Activated CD8-positive, alpha-beta T cell treated with anti-CD3 and anti-CD28 coated beads, Interleukin-2, amount 10 ng/mL, durations not matched to agents 7 days and 5 days (primary cell): ENCODE data around the gene EVA1A. TPM values are rescaled to one million over a fixed set of nuclear protein-coding genes. Genes with fewer than 3 reads are reported as not detected.
A peak's percentile ranks its signal among the peaks of the same experiment; 100 is the strongest.

Source experiments
- ATAC-seq: fragments of 150-1000 bp; cut with Tn5 transposase; one replicate; pipeline ENCODE4 v1.10.0; 2021; ENCODE audit warnings: moderate library complexity
- CTCF ChIA-PET: fragments of 350-600 bp; sonication (Branson Sonifier 250); formaldehyde crosslinking; loops from one replicate; lab custom pipeline; 2021; ENCODE audit warnings: antibody characterized with exemption; lab: Charles Lee
- POLR2A ChIA-PET: fragments of 350-600 bp; sonication (Branson Sonifier 250); formaldehyde crosslinking; loops from one replicate; lab custom pipeline; 2021; ENCODE audit warnings: antibody characterized with exemption; lab: Charles Lee
- DNase-seq: peaks from one replicate; pipeline ENCODE4 v3.0.0-alpha.2; 2020
- H3K27ac Mint-ChIP-seq: one replicate; pipeline ENCODE4 v1.8.0; 2021; ENCODE audit warnings: mild to moderate bottlenecking, mixed read lengths
- H3K27me3 Mint-ChIP-seq: one replicate; pipeline ENCODE4 v1.8.0; 2021; ENCODE audit warnings: low read depth, mixed read lengths
- H3K36me3 Mint-ChIP-seq: one replicate; pipeline ENCODE4 v1.8.0; 2021; ENCODE audit warnings: low read depth, mixed read lengths
- H3K4me1 Mint-ChIP-seq: one replicate; pipeline ENCODE4 v1.8.0; 2021; ENCODE audit warnings: low read depth, mixed read lengths
- H3K4me3 Mint-ChIP-seq: one replicate; pipeline ENCODE4 v1.8.0; 2021; ENCODE audit warnings: mild to moderate bottlenecking, mixed read lengths
- H3K9me3 Mint-ChIP-seq: one replicate; pipeline ENCODE4 v1.8.0; 2022; ENCODE audit warnings: mixed read lengths; ENCODE audit not compliant: insufficient read depth
- total RNA-seq, 2 experiments: library from RNA; stranded (reverse); gene quantifications; one replicate each; pipeline ENCODE4 v1.2.3, GENCODE V29; 2021

The EVA1A gene
- total RNA-seq, 2 experiments from 2014 or later, result not detected

DNA sequence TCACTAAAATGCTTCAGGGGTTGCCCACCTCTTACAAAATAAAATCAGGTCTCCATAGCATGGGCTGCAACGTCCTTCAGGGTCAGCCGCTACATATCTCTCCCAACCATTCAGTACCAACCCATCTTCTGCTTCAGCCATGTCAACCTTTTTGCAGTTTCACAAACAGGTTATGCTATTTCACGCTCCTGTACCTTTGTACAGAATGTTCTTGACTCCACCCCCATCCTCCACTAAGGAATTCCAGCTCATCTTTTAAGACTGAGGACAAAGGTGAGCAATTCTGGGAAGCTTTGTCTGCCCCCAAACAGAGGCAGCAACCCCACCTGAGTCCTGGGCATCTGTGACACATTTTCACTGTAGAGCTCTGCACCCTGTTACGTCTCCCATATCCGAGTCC is 8.8 kb upstream of the EVA1A start:
- Mint-ChIP-seq H3K27me3 (peaks cover 46% of the 10 kb centered on the region), H3K4me3 (no peak overlapping the region), H3K4me1 (peaks cover 4% of the 10 kb centered on the region), H3K9me3 (no peaks in the 10 kb centered on the region), H3K27ac (no peak overlapping the region), H3K36me3 (no peaks in the 10 kb centered on the region)
- ATAC-seq (no peak), DNase-seq (no peak)
- CTCF ChIA-PET, result no interaction called here
- POLR2A ChIA-PET, result no interaction called here

DNA sequence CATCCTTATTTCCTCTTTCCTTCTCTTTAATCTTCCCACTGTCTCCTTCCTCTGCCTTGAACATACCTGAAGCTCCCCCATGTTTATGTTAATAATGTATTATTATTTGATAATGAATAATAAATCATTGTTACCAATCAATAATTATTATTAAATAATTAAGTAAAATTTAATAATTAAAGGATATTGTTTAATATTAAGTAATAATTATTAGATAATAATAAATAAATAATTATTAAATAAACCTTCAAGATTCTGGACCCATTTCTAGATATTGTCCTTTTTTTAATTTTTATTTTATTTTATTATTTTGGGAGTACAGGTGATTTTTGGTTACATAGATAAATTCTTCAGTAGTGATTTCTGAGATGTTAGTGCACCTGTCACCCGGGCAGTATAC is 7.4 kb upstream of the EVA1A start:
- no peak for ATAC-seq
- DNase-seq, result no peak
- CTCF ChIA-PET, result no interaction called here
- H3K9me3 Mint-ChIP-seq, result no peaks in the 10 kb centered on the region
- POLR2A ChIA-PET, result no interaction called here
- H3K4me1 Mint-ChIP-seq, result peaks cover 14% of the 10 kb centered on the region
- H3K27ac Mint-ChIP-seq, result no peak overlapping the region
- peaks cover 52% of the 10 kb centered on the region for H3K27me3 Mint-ChIP-seq
- no peak overlapping the region for H3K4me3 Mint-ChIP-seq
- H3K36me3 Mint-ChIP-seq, result no peaks in the 10 kb centered on the region

DNA sequence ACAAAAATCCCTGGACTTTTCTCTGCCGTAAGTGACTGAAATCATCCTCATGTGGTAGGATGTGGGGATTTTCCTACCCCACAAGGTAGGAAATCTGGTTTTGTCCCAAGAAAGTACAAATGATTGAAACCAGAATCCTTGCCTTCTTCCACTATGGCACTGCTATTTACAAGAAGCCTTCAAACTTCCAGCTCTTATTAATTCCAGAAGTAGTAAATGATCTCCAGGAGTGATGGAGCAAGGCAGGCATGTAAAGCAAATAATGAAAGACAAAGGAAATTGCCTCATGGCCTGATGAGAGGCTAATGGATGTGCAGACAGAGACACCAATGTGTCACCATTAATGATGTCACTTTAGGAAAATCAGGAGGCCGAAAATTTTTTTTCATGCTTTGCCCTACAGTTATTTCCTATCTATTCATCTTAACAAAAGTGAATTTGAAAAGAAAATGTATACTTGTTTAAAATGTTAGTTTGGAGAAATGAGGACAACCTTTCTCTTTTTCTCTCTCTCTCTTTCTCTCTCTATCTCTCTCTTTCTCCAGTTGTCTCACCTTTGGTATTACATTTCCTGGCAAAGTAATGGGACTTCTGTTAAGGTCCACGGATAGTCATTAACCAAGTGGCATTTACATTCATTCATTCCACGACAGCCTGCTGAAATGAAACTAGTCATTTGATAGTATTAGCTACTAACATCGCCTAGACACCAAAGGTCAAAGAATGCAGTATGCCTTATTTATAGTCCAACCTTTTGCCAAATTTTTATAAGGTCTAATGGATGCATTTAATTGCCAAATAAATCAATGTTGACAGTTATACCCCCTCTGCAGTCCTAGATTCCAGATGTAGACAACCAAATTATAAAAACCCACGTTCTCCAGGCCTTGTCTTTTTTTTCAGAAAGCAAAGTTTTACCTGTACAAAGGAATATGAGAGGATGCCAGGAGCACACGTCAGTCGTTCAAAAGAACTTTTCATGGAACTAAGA is 5.0 kb upstream of the EVA1A start:
- Mint-ChIP-seq H3K36me3 (no peaks in the 10 kb centered on the region), H3K9me3 (no peaks in the 10 kb centered on the region), H3K4me1 (peaks cover 19% of the 10 kb centered on the region), H3K27ac (no peak overlapping the region), H3K27me3 (peaks cover 61% of the 10 kb centered on the region), H3K4me3 (no peak overlapping the region)
- ATAC-seq (no peak), DNase-seq (no peak)
- ChIA-PET CTCF (no interaction called here), POLR2A (no interaction called here)

DNA sequence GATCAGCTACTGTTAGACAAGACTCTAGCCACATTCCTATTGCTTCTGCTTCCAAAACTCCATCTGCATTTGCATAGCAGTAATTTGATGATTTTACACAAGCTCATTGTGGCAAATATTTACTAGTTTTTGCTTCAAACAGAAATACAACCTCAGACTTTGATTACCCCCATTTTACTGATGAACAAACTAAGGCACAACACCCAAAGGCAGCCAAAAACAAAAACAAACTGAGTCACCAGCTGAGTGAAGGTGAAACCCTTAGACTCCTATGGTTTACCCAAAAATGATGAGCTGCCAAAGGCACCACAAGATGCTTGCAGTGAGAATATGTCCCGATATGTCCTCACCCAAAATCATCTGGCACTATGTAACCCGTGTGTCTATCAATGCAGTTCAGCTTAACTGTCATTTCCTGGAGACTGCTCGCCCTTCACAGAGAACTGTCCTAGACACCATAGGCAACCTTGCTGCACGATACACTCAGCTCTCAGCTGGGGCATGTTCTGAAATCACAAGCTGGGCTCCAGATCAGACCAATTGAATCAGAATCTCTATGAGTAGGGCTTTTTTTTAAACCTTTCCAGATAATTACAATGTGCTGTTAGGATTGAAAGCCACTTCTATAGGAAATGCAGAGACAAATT is 4.1 kb upstream of the EVA1A start:
- ChIA-PET POLR2A (no interaction called here), CTCF (no interaction called here)
- DNase-seq (no peak), ATAC-seq (no peak)
- Mint-ChIP-seq H3K4me3 (no peak overlapping the region), H3K36me3 (no peaks in the 10 kb centered on the region), H3K9me3 (no peaks in the 10 kb centered on the region), H3K27me3 (peaks cover 64% of the 10 kb centered on the region), H3K27ac (no peak overlapping the region), H3K4me1 (peaks cover 24% of the 10 kb centered on the region)

DNA sequence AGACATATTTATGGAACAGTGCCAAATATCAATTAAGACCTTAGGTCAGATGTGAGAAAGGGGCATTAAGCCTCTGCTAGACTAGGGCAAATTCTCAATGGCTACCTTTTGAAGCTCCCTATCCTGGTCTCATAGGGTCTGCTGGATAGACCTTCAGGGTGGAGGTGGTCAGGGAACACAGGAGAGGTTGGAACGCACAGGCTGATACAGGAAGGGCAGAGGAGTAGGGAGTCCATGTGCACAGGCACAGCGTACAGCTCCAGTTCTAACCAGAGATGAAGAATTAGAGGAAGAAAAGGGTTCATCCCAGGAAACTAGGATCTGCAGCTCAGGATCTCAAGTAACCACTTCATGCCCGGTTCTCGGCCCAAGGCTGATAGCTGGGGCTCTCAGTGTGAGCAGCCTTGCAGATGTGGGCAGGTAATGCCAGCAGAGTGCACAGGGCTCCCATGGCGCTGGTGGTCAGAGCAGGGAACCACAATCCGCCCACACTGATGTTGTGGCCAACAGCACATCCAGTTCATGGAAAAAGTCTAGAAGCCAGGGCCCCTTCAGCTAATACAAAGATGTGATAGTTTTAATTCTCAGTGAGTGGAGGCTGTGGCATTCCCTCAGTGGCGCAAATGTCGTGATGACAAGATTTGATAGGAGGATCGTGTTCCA is 3.4 kb upstream of the EVA1A start:
- ATAC-seq (no peak), DNase-seq (no peak)
- CTCF ChIA-PET, result no interaction called here
- no peak overlapping the region for H3K27ac Mint-ChIP-seq
- H3K27me3 Mint-ChIP-seq, result peaks cover 60% of the 10 kb centered on the region
- no peaks in the 10 kb centered on the region for H3K36me3 Mint-ChIP-seq
- H3K9me3 Mint-ChIP-seq, result no peaks in the 10 kb centered on the region
- POLR2A ChIA-PET, result no interaction called here
- H3K4me1 Mint-ChIP-seq, result peaks cover 25% of the 10 kb centered on the region
- H3K4me3 Mint-ChIP-seq, result no peak overlapping the region

DNA sequence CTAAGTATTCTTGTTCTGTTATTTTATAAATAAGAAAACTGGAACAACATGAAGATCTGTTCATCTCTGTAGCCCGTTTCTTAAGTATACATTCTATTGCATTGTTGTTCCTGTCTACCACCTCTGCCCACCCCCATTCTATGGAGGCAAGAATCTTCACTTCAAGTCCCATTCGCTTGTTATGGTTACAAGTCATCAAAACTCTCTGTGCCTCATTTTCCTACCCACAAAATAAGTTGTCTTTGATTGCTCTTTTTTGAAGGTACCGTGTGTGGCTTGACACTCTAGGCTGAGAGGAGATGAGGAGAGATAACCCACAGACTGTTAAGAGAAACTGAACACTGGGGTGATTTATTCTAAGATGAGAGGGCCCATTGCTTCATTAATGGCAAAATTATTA is 2.9 kb upstream of the EVA1A start:
- Mint-ChIP-seq H3K36me3 (no peaks in the 10 kb centered on the region), H3K4me1 (peaks cover 25% of the 10 kb centered on the region), H3K4me3 (no peak overlapping the region), H3K27me3 (peaks cover 60% of the 10 kb centered on the region), H3K9me3 (no peaks in the 10 kb centered on the region), H3K27ac (no peak overlapping the region)
- ATAC-seq (peak; percentile 29), DNase-seq (no peak)
- ChIA-PET CTCF (no interaction called here), POLR2A (no interaction called here)

DNA sequence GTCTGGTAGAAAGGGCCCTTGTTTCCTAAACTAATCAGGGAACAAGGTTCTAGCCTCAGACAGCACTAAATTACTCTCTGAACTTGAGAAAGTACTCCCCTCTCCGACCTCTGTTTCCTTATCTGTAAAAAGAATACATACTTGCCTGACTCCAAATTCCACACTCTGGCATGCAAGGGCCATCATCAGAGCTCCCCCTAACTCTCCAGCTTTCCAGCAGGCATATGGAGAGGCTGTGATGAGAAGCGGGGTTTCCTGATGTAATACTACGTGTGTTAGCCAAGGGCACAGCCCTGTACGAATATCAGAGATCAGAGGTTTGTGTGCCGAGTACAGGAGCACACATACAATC is 1.8 kb upstream of the EVA1A start:
- Mint-ChIP-seq H3K27ac (no peak overlapping the region), H3K27me3 (peaks cover 59% of the 10 kb centered on the region), H3K4me3 (no peak overlapping the region), H3K36me3 (no peaks in the 10 kb centered on the region), H3K4me1 (peaks cover 25% of the 10 kb centered on the region), H3K9me3 (no peaks in the 10 kb centered on the region)
- CTCF ChIA-PET, result interaction anchor here (1.1 to 1.5 kb wide), 2 partner anchors 9 to 47 kb away, joined by 3 read pairs; no protein-coding TSS in a partner anchor
- DNase-seq, result no peak
- POLR2A ChIA-PET, result no interaction called here
- ATAC-seq, result no peak

DNA sequence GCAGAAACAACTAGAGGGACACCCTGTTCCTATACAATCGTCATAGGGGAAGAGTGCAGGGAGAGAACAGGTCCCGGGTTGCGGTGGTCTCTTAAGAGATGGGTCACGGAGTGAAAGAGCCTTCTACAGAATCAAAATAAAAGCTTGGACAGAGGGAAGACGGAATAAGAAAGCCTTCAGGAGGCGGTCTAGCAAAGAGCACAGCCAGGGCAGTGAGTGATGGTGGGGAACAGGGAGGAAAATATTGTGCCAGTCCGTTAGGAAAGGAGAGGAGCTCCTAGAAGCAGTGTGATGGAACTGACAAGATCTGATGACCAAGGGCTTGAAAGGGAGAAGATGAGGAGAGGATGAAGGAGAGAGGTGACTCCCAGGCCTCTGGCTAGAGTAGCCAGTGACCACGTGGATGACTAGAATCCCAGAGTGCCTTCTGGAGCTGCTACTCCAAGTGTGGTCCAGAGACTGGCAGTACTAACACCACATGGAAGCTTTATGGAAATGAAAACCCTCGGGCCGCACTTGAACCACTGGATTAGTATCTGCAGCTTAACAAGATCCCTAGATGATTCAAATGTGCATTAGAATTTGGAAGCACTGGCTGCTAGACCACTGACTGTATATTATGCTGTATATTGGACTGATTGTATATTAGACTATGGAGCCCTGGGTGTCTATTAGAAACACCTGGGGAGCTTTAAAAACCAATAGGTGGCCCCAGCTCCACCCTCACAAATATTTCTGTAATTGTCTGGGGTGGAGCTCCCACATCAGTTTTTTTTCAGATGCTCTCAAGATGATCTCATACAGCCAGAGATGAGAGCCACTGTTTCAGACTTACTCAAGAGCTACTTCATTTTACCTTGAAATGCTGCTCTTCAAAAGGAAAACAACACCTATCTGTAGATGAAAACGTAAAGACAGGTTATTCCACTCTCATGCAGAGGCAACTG is 1.1 kb upstream of the EVA1A start:
- ATAC-seq (no peak), DNase-seq (peak; percentile 16)
- H3K27me3 Mint-ChIP-seq, result peaks cover 58% of the 10 kb centered on the region
- no peaks in the 10 kb centered on the region for H3K9me3 Mint-ChIP-seq
- peaks cover 25% of the 10 kb centered on the region for H3K4me1 Mint-ChIP-seq
- CTCF ChIA-PET, result interaction anchor here (1.1 to 1.5 kb wide), 2 partner anchors 9 to 48 kb away, joined by 3 read pairs; no protein-coding TSS in a partner anchor
- POLR2A ChIA-PET, result no interaction called here
- H3K27ac Mint-ChIP-seq, result no peak overlapping the region
- H3K4me3 Mint-ChIP-seq, result peak overlapping the region; percentile 79
- no peaks in the 10 kb centered on the region for H3K36me3 Mint-ChIP-seq

DNA sequence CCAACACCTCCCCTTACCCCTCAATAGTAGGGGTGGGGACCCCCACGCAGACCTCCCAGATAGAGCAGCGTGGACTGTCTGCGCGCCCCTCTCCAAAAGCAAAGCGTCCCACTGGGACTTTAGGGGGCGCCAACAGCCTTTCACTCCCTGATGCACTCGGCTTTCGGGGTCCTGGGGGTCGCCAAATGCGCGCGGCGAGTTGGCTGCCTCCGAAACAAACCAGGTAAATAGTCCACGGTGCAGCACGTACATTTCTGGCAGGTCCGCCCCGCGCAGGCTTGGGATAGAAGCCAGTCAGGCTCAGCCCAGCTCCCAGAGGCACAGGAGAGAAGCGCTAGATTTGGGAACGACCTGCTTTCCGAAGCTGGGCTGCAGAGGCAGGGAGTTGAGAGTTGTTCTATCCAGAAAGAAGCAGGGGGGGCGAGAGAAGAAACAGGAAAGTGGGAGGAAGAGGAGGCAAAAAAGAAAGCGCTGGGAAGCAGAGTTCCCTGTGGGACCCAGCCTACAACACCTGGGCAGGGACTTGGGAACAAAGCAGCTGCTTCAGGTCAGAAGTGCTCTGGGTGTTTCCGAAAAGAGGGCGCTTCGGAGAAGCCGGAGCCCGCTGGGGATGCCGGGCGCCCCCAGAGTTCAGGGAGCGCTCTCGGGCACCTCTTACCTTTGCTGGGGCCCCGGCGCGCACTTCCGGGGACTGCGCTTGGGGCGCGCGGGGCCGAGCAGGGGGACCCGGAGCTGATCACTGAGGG is 544 bp downstream of the EVA1A start:
- Mint-ChIP-seq H3K4me1 (peaks cover 25% of the 10 kb centered on the region), H3K9me3 (no peaks in the 10 kb centered on the region), H3K27ac (no peak overlapping the region), H3K27me3 (peaks cover 46% of the 10 kb centered on the region), H3K4me3 (peak overlapping the region; percentile 75), H3K36me3 (no peaks in the 10 kb centered on the region)
- peak; percentile 85 for ATAC-seq
- ChIA-PET POLR2A (no interaction called here), CTCF (no interaction called here)
- DNase-seq, result peak; percentile 23

DNA sequence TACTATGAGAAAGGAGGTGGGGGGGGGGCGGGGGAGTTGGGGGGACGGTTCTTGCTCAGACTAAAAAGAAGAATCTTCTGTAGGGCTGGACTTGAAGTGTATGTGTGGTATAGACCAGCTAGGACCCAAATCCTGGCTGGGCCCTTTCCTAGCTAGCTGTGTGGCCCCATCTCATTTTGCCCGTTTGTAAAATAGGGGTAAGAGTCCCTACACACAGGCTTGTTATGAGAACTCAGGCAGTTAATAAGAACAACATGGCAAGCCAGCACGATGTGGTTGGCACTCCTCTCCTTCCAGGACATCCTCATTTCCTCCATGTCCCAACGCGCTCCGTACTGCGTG is 1.1 kb downstream of the EVA1A start:
- no peak for ATAC-seq
- H3K27me3 Mint-ChIP-seq, result peaks cover 42% of the 10 kb centered on the region
- peaks cover 22% of the 10 kb centered on the region for H3K4me1 Mint-ChIP-seq
- no peaks in the 10 kb centered on the region for H3K9me3 Mint-ChIP-seq
- H3K27ac Mint-ChIP-seq, result no peak overlapping the region
- H3K36me3 Mint-ChIP-seq, result no peaks in the 10 kb centered on the region
- peak overlapping the region; percentile 75 for H3K4me3 Mint-ChIP-seq
- ChIA-PET POLR2A (no interaction called here), CTCF (no interaction called here)
- peak; percentile 12 for DNase-seq
